T-helper 2 cell (primary cell): ENCODE measurements around the gene ATP6V1E1.
"Not testable (repeated sequence)": the region's sequence is repeated elsewhere in the genome, so short reads cannot be mapped to it uniquely, and the experiment has no call there.

Source experiments
- DNase-seq, 5 experiments: peaks; one replicate each; pipeline versions ENCODE4 v3.0.0 to v3.0.0-alpha.2; 2012 to 2022

Gene ATP6V1E1

GRCh38 chr22:17580441-17581031 is 48.0 kb downstream of the ATP6V1E1 start:
- DNase-seq: no peak

DNA sequence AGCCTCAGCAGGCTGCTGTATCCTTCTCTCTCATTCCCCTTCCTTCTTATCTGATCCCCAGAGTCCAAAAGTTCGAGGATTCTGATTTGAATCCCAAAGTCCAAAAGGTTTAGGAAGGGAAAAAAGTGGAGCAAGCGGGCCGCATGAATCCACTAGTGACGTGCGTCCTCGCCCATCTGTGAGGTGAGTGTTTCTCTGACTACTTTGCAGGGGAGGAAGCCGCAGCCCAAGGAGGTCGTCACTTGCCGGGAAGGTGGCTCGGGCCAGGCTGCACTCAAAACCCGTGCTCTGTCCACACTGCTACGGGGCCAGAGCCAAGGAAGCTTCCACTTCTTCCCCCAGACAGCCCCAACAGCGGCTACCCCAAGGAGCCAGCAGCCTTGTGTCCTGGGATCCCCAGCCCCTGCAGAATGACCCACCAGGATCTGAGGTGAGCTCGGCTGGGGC is 49.0 kb downstream of the ATP6V1E1 start:
- DNase-seq: no peak

DNA sequence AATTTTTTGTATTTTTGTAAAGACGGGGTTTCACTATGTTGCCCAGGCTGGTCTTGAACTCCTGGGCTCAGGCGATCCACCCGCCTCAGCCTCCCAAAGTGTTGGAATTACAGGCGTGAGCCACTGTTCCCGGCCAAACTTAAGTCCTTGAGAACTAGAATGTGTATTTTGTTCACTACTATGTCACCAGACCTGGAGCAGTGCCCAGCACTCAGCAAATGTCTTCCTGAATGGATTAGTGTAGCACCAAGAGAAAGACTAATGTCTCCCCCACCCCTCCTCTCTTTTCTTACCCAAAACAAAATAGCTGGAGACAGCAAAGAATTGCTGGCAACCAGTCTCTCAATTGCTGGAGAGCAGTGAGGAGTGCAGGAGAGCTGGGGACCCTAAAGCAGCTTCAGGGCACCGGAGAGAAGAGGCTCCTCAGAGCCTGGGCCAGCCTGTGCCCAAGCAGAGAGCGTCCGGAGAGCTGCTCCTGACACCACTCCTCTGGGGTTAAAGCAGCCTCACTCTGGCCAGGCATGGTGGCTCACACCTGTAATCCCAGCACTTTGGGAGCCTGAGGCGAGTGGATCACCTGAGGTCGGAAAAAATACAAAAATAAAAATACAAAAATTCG is 50.3 kb downstream of the ATP6V1E1 start:
- DNase-seq: no peak

GRCh38 chr22:17576470-17576869 is 52.1 kb downstream of the ATP6V1E1 start:
- no peak for DNase-seq

DNA sequence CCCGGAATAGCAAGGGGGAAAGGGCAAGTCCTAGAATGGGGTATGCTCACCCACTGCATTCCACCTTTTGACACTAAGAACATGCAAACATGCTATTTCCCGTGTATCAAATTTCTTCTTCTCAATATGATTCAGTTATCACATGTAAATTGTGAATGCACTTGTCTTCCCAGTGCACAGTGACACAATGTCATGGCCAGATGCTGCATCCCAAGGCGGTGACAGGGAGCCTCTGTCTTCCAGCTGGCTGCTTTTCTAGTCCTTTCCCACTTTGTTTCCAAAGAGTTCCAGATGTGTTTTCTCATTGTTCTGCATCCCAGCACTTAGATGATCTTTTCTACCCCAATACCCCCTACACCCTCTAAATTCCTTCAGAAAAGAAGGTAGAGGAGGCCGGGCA is 52.9 kb downstream of the ATP6V1E1 start:
- DNase-seq: no peak

GRCh38 chr22:17575151-17575550 is 53.4 kb downstream of the ATP6V1E1 start:
- no peak for DNase-seq

- DNase-seq: no peak
These were observed 57.5 kb downstream of the ATP6V1E1 start for GRCh38 chr22:17570851-17571631.

DNA sequence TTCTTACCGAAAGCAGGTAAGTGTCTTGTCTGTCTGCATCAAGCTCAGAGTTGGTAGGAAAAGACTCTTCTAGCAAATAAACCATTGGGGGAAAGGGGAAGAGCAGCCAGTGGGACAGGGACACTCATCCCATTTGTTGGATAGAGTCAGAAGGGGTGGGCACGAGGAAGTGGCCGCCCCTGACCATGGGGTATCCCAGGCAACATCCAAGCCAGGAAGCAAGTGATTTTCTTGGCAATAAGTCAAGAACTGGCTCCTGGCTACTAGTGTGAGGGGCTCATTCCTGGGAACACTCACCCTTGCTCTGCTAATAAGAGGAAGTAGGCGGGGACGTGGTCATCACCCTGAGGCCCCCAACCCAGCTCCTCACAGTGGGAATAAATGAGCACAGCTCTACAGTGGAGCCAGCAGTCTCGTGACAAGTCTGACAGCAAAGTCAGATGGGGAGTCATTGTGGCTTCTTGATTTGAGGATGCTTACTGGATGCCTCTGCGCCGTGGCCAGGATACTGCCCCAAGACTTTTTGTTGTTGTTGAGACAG is 58.5 kb downstream of the ATP6V1E1 start:
- peak in 1 of 5 experiments; percentile 7 for DNase-seq

DNA sequence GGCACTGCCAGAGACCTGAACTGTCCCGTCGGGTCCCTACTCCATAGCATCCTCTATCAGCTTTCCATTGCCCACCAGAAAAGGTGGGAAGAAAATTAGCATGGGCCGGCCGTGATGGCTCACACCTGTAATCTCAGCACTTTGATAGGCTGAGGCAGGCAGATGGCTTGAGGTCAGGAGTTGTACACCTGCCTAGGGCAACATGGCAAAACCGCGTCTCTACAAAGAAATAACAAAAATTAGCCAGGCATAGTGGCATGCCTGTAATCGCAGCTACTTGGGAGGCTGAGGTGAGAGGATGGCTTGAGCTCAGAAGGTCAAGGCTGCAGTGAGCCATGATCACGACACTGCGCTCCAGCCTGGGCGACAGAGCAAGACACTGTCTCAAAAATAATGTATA is 61.8 kb downstream of the ATP6V1E1 start:
- DNase-seq: no peak

DNA sequence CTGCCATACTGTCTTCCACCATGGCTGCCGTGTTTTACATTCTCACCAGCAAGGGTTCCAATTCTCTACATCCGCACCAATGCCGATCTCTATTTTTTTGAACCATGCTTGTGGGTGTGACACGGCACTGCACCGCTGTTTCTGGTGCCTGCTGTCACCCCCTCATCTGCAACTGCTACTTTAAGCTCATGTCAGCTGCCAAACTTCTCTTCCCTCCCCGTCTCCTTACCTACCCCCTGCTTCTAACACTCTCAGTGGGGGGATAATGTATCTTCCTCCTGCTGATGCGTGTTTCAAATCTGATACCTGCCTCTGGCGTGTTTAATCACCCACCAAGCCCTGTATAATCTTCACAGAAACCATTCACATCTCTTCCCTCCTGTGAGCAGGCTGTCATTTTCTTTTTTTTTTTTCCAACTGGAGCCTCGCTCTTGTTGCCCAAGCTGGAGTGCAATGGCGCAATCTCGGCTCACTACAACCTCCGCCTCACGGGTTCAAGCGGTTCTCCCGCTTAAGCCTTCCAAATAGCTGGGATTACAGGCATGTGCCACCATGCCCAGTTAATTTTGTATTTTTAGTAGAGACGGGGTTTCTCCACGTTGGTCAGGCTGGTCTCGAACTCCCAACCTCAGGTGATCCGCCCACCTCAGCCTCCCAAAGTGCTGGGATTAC is 62.4 kb downstream of the ATP6V1E1 start:
- not testable (repeated sequence) for DNase-seq

GRCh38 chr22:17563936-17564391 is 64.6 kb downstream of the ATP6V1E1 start:
- DNase-seq: no peak

DNA sequence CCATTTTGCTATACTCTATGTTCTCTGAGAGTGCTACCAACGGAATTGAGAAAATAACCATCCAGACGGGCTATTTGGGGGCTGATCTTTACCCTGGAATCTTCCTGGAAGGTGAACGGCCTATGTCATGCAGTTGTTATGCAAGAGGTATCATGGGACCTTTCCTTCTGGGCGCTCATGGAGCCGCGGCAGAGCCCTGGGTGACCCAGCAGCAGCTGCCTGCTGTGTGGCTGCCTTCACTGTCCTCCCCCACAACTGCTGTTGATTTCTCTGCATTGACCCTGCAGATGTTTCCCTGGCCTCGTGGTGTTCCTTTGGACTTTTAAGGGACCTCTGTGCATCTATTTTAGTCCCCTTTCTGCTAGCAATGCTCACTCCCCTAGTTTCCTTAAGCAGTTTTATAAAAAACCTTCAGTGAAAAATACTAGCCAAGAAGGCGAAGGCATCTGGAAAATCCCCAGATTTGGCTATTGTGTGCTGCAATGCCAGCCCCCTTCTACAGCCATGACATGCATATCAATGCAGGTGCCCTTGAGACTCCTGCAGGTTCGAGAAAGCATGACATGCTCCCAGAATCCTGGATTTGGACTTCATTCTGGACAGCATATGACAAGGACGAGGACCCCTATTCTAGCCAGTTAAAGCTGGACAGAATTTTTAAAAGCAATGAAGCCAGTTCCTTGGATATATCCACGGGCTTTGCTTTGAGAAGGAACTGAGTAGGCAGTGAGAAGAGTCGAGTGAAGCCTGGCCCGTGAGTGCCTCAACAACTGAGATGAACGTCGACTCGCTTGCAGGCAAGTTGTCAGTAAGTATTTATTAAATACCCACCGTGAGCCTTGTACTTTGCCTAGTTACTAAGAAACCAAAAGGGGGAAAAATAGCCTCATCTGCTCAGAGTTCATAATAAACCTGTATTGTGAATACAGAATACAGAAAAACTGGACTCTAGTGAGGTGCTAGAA is 65.4 kb downstream of the ATP6V1E1 start, which contains the start of gene SLC25A18:
Gene SLC25A18, plus strand, starts transcription at position 593 of the 965 bp plus-strand sequence. CDS start 16,447 bp downstream, outside the sequence.
- no peak for DNase-seq

GRCh38 chr22:17559188-17559587 is 69.4 kb downstream of the ATP6V1E1 start:
- no peak for DNase-seq

DNA sequence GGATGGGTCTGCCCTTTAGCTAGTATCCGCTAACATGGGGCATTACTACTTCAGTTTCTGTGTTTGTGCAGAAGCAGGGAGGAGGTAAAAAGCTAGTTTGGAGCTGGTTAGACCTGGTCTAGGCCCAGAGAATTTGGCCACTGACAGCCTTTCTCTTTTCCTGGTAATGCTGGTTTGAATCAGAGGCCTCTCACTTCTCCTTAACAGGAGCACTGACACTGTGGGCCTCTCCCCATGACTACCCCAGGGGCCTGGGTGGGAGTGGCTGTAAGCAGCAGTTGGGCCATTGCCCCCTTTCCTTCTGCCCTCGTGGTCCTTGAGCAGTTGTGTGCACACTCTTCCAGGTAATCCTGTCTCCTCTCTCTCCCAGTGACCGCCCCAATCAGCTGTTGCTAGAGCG is 73.7 kb downstream of the ATP6V1E1 start:
- no peak for DNase-seq

DNA sequence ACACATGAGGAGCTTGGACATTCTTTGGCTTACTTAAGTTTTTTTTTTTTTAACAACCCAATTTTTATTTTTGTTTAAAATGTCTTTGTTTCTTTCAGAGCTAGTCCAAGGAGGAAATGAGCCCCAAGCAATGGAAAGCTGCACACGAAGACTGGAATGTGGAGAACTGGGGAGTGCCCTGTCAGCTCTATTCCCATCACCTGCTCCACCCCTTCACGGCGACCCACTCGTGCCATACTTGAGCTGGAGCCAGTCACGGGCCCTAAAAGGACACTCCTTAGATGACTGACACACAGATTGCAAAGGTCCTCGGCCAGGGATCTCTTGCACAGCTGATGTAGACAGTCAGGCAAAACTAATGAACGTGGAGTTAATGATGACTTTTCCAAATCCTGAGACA is 75.8 kb downstream of the ATP6V1E1 start:
- DNase-seq: no peak

GRCh38 chr22:17549655-17550054 is 78.9 kb downstream of the ATP6V1E1 start:
- no peak for DNase-seq

- DNase-seq: no peak
These were observed 79.4 kb downstream of the ATP6V1E1 start for GRCh38 chr22:17549183-17549582.

- no peak for DNase-seq
These were observed 79.9 kb downstream of the ATP6V1E1 start for GRCh38 chr22:17548756-17549035.

GRCh38 chr22:17548010-17548755 is 80.4 kb downstream of the ATP6V1E1 start:
- DNase-seq: no peak

GRCh38 chr22:17542452-17542851 is 86.1 kb downstream of the ATP6V1E1 start:
- no peak for DNase-seq
